Fibroblast of pulmonary artery (primary cell): Measurements from ENCODE around the gene ZNF823.
A peak's percentile ranks its signal among the peaks of the same experiment; 100 is the strongest.

Source experiments
- DNase-seq: peaks from one replicate; pipeline ENCODE4 v3.0.0-alpha.2; 2010; ENCODE audit warnings: low read depth
- H3K4me3 ChIP-seq: replicated peaks from 2 replicates; pipeline ENCODE4 v1.5.1; 2011; ENCODE audit warnings: low read depth, mild to moderate bottlenecking, control low read depth, low read length, moderate library complexity
- CTCF ChIP-seq: IDR thresholded peaks from 2 replicates; pipeline ENCODE4 v1.5.1; 2011; ENCODE audit warnings: mild to moderate bottlenecking, control low read depth, low read length, inconsistent platforms; ENCODE audit errors: missing control alignments

The ZNF823 gene

GRCh38 chr19:11675569-11675968 lies 63.2 kb downstream of the ZNF823 start:
- no peak for DNase-seq
- H3K4me3 ChIP-seq = no peak overlapping the region
- TF ChIP-seq CTCF = no peak

GRCh38 chr19:11674067-11674492 lies 64.7 kb downstream of the ZNF823 start:
- TF ChIP-seq CTCF = no peak
- DNase-seq = no peak
- peak overlapping the region; percentile 48 for H3K4me3 ChIP-seq

- DNase-seq = peak; percentile 75
- TF ChIP-seq CTCF = peak; percentile 95
- H3K4me3 ChIP-seq = peak overlapping the region; percentile 48
Measured at GRCh38 chr19:11673608-11674041, 65.1 kb downstream of the ZNF823 start.
